Measurements from ENCODE around the gene HEMK1. TPM values are rescaled to one million over a fixed set of nuclear protein-coding genes. Genes with fewer than 3 reads are reported as not detected.

Gene HEMK1
- total and polyA plus RNA-seq, 2 donors (not counting 1 experiment from before 2014, with no cell fraction given): 34.2 to 43.0 TPM

GRCh38 chr3:50604628-50605588 is 35.6 kb downstream of the HEMK1 start:
- H3K27me3 ChIP-seq (replicated peaks in 1 of 4; ENCODE audit: control extremely low read depth in 1 of 4, control insufficient read depth in 3 of 4, insufficient read depth in 4 of 4, low read length in 3 of 4): no peaks in the 10 kb centered on the region
- peaks cover 37 to 53% of the 10 kb centered on the region in 2 donors for H3K4me1 ChIP-seq (ENCODE audit: control insufficient read depth in 2 of 2, insufficient read depth in 2 of 2, low read length in 2 of 2)
- H3K27ac ChIP-seq (ENCODE audit: low read length in 2 of 2): peak overlapping the region; percentile 16 to 21
- intact Hi-C loops (cut with micrococcal nuclease): no loop called here
- Mint-ChIP-seq H3K4me1 (peaks cover 44% of the 10 kb centered on the region), H3K27ac (peak overlapping the region; percentile 47), H3K9me3 (ENCODE audit: insufficient read depth) (no peaks in the 10 kb centered on the region), H3K4me3 (no peak overlapping the region), H3K27me3 (no peaks in the 10 kb centered on the region)
- 44% methylated on average over 13 of the region's 14 CpGs for WGBS (ENCODE audit: insufficient coverage)
- ATAC-seq (ENCODE audit: low read depth) (peak; percentile 50), DNase-seq (peak; percentile 70)
- CTCF ChIA-PET: interaction anchor here (1.7 to 17.6 kb wide), 4 partner anchors 10 to 31 kb away, joined by 5 to 541 read pairs (median 6); partner anchors contain the start of genes C3orf18 and HEMK1
- no peak overlapping the region for H3K4me3 ChIP-seq (ENCODE audit: control extremely low read depth in 1 of 5, extremely low read depth in 1 of 5, insufficient read depth in 1 of 5, low read depth in 2 of 5, low read length in 4 of 5)
- POLR2A ChIA-PET: no interaction called here
- H2AFZ ChIP-seq (ENCODE audit: insufficient read depth, low read depth, low read length, poor library complexity, severe bottlenecking): no peak overlapping the region
- peaks cover 0 to 4% of the 10 kb centered on the region in 2 experiments for H3K36me3 ChIP-seq (replicated peaks in 1 of 2; ENCODE audit: control extremely low read depth in 1 of 2, control insufficient read depth in 1 of 2, extremely low read depth in 1 of 2, insufficient read depth in 2 of 2, low read length in 1 of 2)
- H4K20me1 ChIP-seq (ENCODE audit: control insufficient read depth, insufficient read depth, low read length, poor library complexity, severe bottlenecking): no peaks in the 10 kb centered on the region
- TF ChIP-seq EZH2 (IDR thresholded peaks at IDR 0.05; ENCODE audit: borderline replicate concordance, insufficient read depth, low read depth, low read length, poor library complexity, severe bottlenecking): no peak
- H3K79me2 ChIP-seq (ENCODE audit: control insufficient read depth, insufficient read depth, low read length): peaks cover 13% of the 10 kb centered on the region
- no peaks in the 10 kb centered on the region for H3K9me3 ChIP-seq (ENCODE audit: control extremely low read depth in 1 of 3, control insufficient read depth in 2 of 3, insufficient read depth in 1 of 3, low read length in 2 of 3)
- H3K9ac ChIP-seq (ENCODE audit: low read length): peak overlapping the region; percentile 16
- H3K4me2 ChIP-seq (replicated peaks; ENCODE audit: low read depth, low read length, poor library complexity, severe bottlenecking): peak overlapping the region; percentile 31

DNA sequence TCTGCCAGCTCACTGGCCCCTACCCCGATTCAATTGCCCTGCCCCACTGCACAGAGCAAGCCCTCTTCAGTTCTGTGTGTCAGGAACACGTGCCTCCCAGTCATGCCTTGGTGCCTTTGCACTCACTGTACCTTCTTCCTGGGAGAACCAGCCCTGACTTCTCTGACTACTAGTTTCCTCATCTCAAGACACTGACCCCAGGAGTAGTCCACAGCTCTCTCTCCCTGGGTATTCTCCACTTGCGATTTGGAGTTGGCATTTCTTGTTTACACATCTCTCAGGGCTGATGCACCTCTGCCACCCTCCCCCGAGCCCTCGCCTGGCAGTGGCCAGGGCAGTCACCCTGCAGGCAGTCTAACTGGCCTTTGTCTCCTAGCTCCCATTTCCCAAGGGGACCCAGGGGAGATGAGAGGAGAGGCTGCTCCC is 36.6 kb downstream of the HEMK1 start:
- Histone ChIP-seq H3K79me2 (ENCODE audit: control insufficient read depth, insufficient read depth, low read length) (peaks cover 22% of the 10 kb centered on the region), H3K27me3 (replicated peaks in 1 of 4; ENCODE audit: control extremely low read depth in 1 of 4, control insufficient read depth in 3 of 4, insufficient read depth in 4 of 4, low read length in 3 of 4) (no peaks in the 10 kb centered on the region), H3K9me3 (ENCODE audit: control extremely low read depth in 1 of 3, control insufficient read depth in 2 of 3, insufficient read depth in 1 of 3, low read length in 2 of 3) (no peaks in the 10 kb centered on the region), H3K27ac (ENCODE audit: low read length in 2 of 2) (no peak overlapping the region), H3K36me3 (replicated peaks in 1 of 2; ENCODE audit: control extremely low read depth in 1 of 2, control insufficient read depth in 1 of 2, extremely low read depth in 1 of 2, insufficient read depth in 2 of 2, low read length in 1 of 2) (peaks cover 0 to 4% of the 10 kb centered on the region in 2 experiments), H3K9ac (ENCODE audit: low read length) (no peak overlapping the region), H3K4me1 (ENCODE audit: control insufficient read depth in 2 of 2, insufficient read depth in 2 of 2, low read length in 2 of 2) (peaks cover 37 to 53% of the 10 kb centered on the region in 2 donors), H3K4me2 (replicated peaks; ENCODE audit: low read depth, low read length, poor library complexity, severe bottlenecking) (peak overlapping the region; percentile 31), H3K4me3 (ENCODE audit: control extremely low read depth in 1 of 5, extremely low read depth in 1 of 5, insufficient read depth in 1 of 5, low read depth in 2 of 5, low read length in 4 of 5) (no peak overlapping the region), H4K20me1 (ENCODE audit: control insufficient read depth, insufficient read depth, low read length, poor library complexity, severe bottlenecking) (no peaks in the 10 kb centered on the region), H2AFZ (ENCODE audit: insufficient read depth, low read depth, low read length, poor library complexity, severe bottlenecking) (no peak overlapping the region)
- WGBS (ENCODE audit: insufficient coverage): 69% methylated on average over 4 of the region's 5 CpGs
- POLR2A ChIA-PET: no interaction called here
- no peaks in the 10 kb centered on the region for H3K9me3 Mint-ChIP-seq (ENCODE audit: insufficient read depth)
- ATAC-seq (ENCODE audit: low read depth): no peak
- H3K27me3 Mint-ChIP-seq: no peaks in the 10 kb centered on the region
- peak overlapping the region; percentile 37 for H3K4me3 Mint-ChIP-seq
- intact Hi-C loops (cut with micrococcal nuclease): no loop called here
- CTCF ChIA-PET: interaction anchor here (1.0 to 17.6 kb wide), 5 partner anchors 9 to 32 kb away, joined by 3 to 541 read pairs (median 5); partner anchors contain the start of genes C3orf18 and HEMK1
- no peak for DNase-seq
- TF ChIP-seq EZH2 (IDR thresholded peaks at IDR 0.05; ENCODE audit: borderline replicate concordance, insufficient read depth, low read depth, low read length, poor library complexity, severe bottlenecking): no peak
- TF ChIP-seq CTCF (IDR thresholded peaks at IDR 0.05): no peak
- H3K4me1 Mint-ChIP-seq: peaks cover 42% of the 10 kb centered on the region
- peak overlapping the region; percentile 44 for H3K27ac Mint-ChIP-seq

Data from B cell (primary cell).